Fibroblast of the aortic adventitia (primary cell): ENCODE measurements around the gene ABTB2. TPM values are rescaled to one million over a fixed set of nuclear protein-coding genes. Genes with fewer than 3 reads are reported as not detected.

Source experiments
- DNase-seq: peaks from one replicate; pipeline ENCODE4 v3.0.0-alpha.2; 2010; ENCODE audit warnings: low read depth
- H3K4me3 ChIP-seq: 2 replicates; pipeline ENCODE4 v1.5.1; 2011; ENCODE audit warnings: low read depth, mild to moderate bottlenecking, control low read depth, low read length, moderate library complexity
- total RNA-seq: library from RNA; depleted of rRNA; stranded (reverse); fragments of >200 nt; gene quantifications from 2 replicates; pipeline ENCODE4 v1.2.3, GENCODE V29; 2012; ENCODE audit warnings: low replicate concordance
- TF ChIP-seq, protein P1 (sequence below): IDR thresholded peaks from 2 replicates; pipeline ENCODE4 v1.5.1; 2011; ENCODE audit warnings: mild to moderate bottlenecking, low read length, control low read depth, inconsistent platforms; ENCODE audit not compliant: insufficient read depth

ABTB2 gene
- total RNA-seq, 1 donor: 1.7 TPM

DNA sequence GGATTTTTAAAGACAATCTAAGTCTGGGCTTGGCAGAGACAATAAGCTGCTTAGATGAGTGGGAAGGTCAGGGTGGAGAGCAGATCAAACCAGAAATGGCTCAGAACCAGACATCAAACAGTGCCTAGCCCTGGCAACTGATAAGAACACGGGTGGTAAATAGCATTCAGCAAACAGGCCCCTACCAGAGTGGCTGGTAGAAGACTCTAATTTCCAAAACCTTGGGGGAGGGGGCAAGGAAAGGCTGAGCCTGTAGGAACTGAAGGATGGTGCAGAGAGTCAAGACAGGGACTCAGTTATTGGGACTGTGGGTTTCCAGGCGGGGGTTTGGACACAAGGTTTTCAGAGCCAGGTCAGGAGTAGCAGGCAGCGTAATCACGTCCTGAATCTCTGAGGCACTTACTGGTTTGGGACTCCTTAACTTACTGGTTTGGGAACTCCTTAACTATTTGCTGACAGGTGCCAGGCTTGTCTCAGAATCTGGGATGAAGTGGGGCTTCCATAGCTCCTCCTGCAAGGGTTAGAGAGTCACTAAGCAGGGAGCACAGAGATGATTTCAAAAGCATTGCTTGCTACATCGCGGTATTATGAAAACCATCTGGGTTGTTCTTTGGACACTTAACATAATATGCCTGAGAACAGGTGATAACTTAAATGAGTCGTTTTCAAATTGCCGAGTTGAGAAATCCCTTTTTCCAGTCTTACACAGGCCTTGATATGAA lies 5.7 kb upstream of the ABTB2 start:
- DNase-seq: no peak
- TF ChIP-seq, protein P1, sequence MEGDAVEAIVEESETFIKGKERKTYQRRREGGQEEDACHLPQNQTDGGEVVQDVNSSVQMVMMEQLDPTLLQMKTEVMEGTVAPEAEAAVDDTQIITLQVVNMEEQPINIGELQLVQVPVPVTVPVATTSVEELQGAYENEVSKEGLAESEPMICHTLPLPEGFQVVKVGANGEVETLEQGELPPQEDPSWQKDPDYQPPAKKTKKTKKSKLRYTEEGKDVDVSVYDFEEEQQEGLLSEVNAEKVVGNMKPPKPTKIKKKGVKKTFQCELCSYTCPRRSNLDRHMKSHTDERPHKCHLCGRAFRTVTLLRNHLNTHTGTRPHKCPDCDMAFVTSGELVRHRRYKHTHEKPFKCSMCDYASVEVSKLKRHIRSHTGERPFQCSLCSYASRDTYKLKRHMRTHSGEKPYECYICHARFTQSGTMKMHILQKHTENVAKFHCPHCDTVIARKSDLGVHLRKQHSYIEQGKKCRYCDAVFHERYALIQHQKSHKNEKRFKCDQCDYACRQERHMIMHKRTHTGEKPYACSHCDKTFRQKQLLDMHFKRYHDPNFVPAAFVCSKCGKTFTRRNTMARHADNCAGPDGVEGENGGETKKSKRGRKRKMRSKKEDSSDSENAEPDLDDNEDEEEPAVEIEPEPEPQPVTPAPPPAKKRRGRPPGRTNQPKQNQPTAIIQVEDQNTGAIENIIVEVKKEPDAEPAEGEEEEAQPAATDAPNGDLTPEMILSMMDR: no peak
- H3K4me3 ChIP-seq: no peak overlapping the region

DNA sequence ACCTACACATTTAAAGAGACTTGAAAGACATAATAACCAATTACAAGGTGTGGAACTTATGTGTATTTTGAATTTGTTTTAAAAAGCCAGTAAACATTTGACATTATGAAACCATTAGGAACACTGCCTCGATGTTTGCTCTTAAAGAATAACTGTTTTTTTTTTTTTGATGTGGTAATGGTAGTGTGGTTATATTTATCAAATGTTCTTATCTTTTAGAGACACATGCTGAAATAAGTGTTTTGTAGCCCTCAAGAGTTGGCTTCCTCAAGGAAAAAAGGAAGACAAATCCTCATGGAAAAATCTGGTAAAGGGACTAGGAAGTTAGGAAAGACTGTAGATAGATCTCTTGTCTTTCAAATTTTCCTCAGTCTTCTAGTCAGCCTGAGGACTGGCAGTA lies 2.2 kb upstream of the ABTB2 start:
- H3K4me3 ChIP-seq: no peak overlapping the region
- no peak for DNase-seq
- TF ChIP-seq, protein P1: no peak

DNA sequence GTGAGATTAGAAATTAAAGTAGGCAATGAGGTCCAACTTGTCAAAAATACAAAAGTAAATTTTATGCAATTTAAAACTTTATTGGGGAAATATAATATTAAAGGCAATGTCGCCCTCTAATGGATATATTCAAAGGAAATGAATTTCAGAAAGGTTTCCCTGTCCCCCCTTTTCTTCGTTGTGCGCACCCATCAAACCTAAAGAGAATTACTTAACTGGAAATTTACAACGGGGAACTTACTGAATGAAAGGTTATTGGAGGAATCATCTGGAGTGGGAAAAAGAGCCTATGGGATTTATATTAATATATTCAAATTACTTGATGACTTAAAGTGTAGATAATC lies 1.7 kb upstream of the ABTB2 start:
- DNase-seq: no peak
- TF ChIP-seq, protein P1: no peak
- peak overlapping the region; percentile 3 for H3K4me3 ChIP-seq

DNA sequence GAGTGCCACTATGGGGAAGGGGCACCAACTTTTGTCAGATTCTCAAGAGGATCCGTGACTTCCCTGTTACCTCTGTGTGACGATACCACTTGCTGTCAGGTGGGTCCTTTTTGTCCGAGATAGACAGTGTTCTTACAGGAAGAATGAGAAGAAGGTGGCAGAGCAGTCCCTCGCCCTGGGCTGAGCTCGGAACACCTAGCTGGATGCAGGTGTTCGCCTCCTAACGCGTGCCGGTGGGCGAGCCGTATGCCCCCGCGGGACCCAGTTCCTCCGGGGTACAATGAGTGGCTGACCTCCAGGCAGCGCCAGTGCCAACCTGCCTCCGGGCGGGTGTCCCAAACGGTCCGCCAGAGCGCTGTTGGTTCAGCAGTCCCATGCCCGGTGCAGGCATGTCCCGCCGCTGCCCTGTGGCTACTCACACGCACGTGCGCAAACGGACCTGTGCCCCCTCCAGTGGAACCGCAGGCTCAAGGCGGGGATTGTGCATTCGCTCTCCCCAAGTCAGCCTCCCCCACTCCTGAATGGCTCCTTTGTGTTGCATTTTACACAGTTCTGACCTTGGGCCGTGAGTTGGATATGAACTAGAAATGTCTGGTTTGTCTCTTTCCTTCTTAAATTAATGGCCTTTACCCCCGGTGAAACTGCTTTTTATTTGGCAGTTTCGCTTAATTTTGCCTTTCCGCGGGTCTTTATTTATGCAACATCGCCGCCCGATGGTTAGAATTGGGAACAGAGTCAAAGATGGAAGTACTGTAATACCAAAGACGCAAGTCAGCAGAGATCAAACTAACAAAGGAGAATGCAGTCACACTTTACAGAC lies 1.1 kb upstream of the ABTB2 start:
- TF ChIP-seq, protein P1: peak; percentile 69
- H3K4me3 ChIP-seq: peak overlapping the region; percentile 67
- DNase-seq: peak; percentile 87

DNA sequence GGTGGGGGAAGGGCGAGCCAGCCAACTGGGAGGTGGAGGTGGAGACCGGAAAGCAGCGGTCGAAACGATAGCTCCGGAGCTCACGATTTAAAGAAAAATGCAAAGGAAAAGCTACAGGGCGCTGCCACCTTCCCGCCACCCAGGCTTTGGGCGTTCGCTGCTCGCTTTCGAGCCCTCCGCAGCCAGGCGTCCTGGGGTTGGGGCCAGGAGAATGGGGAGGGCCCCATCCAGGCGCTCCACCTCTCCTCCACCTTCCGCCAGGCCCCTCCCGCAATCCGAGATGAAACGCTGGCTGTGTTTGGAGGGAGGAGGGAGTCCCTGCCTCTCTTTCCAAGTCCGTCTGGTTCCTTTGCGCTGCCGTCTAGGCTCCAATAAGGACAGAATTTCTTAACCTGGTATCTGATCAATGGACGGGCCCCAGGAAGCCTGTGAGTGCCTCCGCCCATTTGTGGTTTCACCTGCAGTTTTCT lies 483 bp upstream of the ABTB2 start:
- TF ChIP-seq, protein P1: no peak
- peak overlapping the region; percentile 67 for H3K4me3 ChIP-seq
- peak; percentile 67 for DNase-seq

DNA sequence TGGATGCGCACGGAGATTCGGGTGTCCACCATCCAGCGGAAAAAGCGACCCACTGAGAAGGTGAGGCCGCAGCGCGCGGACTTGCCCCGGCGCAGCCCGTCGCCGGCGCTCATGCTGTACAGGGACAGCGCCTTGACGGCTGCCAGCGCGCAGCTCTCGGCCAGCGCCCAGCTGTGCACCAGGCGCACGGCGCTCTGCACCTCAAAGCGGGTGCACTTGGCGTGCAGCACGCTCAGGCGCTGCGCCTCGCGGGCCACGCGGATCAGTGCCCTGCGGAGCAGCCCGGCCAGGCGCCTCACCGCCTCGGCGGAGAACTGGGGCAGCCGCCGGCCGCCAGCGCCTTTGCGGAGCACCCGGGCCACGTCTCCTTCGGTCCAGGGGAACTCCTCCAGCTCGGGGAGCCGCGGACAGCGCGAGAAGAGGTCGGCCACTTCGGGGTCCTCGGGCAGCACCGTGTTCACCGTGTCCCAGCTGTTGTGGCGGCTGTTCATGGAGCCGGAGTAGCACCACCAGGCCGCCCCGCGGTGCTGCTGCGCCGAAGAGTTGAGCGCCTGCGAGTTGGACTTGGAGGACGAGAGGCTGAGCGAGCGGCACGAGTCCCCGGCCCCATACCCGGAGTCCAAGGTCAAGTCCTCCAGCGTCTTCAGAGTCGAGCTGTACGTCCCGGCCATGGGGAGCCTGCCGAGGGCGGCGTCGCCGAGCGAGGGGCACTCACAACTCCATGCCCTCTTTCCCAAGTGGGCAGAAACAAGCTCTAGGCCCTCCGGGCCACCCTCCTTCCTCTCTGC lies 703 bp downstream of the ABTB2 start:
- peak overlapping the region; percentile 76 for H3K4me3 ChIP-seq
- peak; percentile 68 for DNase-seq
- TF ChIP-seq, protein P1: peak; percentile 25
